Psoas muscle (tissue), 8 donors: ENCODE measurements around the gene CERS6. TPM values are rescaled to one million over a fixed set of nuclear protein-coding genes. Genes with fewer than 3 reads are reported as not detected.

Experiments used
- ATAC-seq, 4 donors: fragments of 200-7000 bp; cut with Tn5 transposase; one replicate each; pipeline ENCODE4 v1.9.1; 2020; ENCODE audit warnings: moderate library complexity in 3 of 4, mild to moderate bottlenecking in 2 of 4
- DNase-seq, 2 donors: peaks; one replicate each; pipeline ENCODE4 v3.0.0-alpha.2; 2020
- H3K27ac ChIP-seq: fragments of 200-600 bp; one replicate; pipeline ENCODE4 v1.8.0; 2022
- H3K27me3 ChIP-seq, 3 donors: fragments of 200-600 bp in 1 of 3; one replicate each; pipeline versions ENCODE4 v1.6.1 to v1.8.0; 2013 to 2022; ENCODE audit warnings: low read length in 2 of 3, mild to moderate bottlenecking in 2 of 3, moderate library complexity in 1 of 3; ENCODE audit not compliant: insufficient read depth in 3 of 3
- H3K36me3 ChIP-seq, 2 donors: fragments of 200-600 bp in 1 of 2; one replicate each; pipeline versions ENCODE4 v1.6.1 to v1.8.0; 2013 to 2022; ENCODE audit warnings: low read depth in 1 of 2, mild to moderate bottlenecking in 1 of 2, moderate library complexity in 1 of 2; ENCODE audit not compliant: insufficient read depth in 1 of 2
- H3K4me1 ChIP-seq: fragments of 200-600 bp; one replicate; pipeline ENCODE4 v1.8.0; 2022
- H3K4me3 ChIP-seq: fragments of 200-600 bp; one replicate; pipeline ENCODE4 v1.8.0; 2022; ENCODE audit warnings: mild to moderate bottlenecking
- H3K9me3 ChIP-seq: fragments of 200-600 bp; one replicate; pipeline ENCODE4 v1.8.0; 2022
- WGBS, 3 donors: extraction: QIAGEN DNeasy Blood & Tissue Kit; methylation state at CpG; one replicate each; pipeline versions ENCODE4 v1.1.6 to v1.1.7; 2013; 5-methylcytosine and 5-hydroxymethylcytosine counted together
- intact Hi-C, 2 donors: fragments of 100-400 bp; cut with DNase I; formaldehyde crosslinking; loops; one replicate each; pipeline versions ENCODE4 v1.11.0 to v1.14.2; 2022
- polyA plus RNA-seq, 3 donors: library from polyadenylated mRNA; stranded (reverse); fragments of 200-250 nt; gene quantifications; one replicate each; pipeline ENCODE4 v1.2.3, GENCODE V29; 2013
- total RNA-seq, 4 donors: library from RNA; stranded (reverse); fragmentation: NEBNext Ultra II Directional in 2 of 4; extraction: Animal tissue kit (Norgen Biotek cat#: 25700) in 2 of 4; gene quantifications; one replicate each; pipeline versions ENCODE4 v1.2.1 to v1.2.4, GENCODE V29; 2021 to 2023
- TF ChIP-seq, protein P1 (sequence below): fragments of 200-600 bp; IDR thresholded peaks from one replicate; pipeline ENCODE4 v1.8.0; 2022; ENCODE audit warnings: antibody characterized with exemption
- donor health status: healthy with polysubstance abuse.
- donor health status: DM: no; HTN: no; CAD: no; lungs with moderate emphysema.
- donor health status: Bipolar disorder and iron deficiency.
- donor health status: healthy.
- donor health status: DM: yes; HTN: yes; CAD: no.
- donor health status: DM: no; HTN: no; CAD: no.
- donor health status: DM: no; HTN: no; CAD: no.
- donor health status: DM: yes; HTN: yes; CAD: no.

Gene CERS6
- total and polyA plus RNA-seq, 7 donors = 4.8 to 18.1 (median 11.2) TPM

DNA sequence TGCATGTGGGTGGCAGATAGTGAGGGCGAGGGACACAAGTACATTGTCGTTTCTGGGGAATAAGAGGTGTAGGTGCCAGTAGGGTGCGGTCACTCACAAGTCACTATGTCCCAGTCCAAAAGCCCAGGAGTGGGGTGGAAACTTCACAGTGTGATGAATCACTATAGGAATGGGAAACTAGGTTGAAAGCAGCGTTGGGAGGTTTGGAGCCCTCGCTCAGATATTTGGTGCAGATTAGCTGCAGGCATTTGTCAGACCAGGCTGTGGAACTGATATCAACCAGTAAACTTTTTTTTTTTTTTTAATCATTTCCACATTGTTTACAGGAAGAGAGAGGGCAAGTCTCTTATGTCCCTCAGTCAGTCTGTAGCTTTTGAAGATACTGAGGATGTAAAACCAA, 121.8 kb downstream of the CERS6 start:
- ATAC-seq (no peak), DNase-seq (no peak)
- WGBS, 3 donors = 85 to 90% (median 86%) methylated on average over 5 of the region's 5 CpGs
- H3K4me1 ChIP-seq = no peaks in the 10 kb centered on the region
- TF ChIP-seq, protein P1, sequence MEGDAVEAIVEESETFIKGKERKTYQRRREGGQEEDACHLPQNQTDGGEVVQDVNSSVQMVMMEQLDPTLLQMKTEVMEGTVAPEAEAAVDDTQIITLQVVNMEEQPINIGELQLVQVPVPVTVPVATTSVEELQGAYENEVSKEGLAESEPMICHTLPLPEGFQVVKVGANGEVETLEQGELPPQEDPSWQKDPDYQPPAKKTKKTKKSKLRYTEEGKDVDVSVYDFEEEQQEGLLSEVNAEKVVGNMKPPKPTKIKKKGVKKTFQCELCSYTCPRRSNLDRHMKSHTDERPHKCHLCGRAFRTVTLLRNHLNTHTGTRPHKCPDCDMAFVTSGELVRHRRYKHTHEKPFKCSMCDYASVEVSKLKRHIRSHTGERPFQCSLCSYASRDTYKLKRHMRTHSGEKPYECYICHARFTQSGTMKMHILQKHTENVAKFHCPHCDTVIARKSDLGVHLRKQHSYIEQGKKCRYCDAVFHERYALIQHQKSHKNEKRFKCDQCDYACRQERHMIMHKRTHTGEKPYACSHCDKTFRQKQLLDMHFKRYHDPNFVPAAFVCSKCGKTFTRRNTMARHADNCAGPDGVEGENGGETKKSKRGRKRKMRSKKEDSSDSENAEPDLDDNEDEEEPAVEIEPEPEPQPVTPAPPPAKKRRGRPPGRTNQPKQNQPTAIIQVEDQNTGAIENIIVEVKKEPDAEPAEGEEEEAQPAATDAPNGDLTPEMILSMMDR = no peak
- H3K4me3 ChIP-seq = no peak overlapping the region
- H3K36me3 ChIP-seq = no peaks in the 10 kb centered on the region
- H3K27me3 ChIP-seq = no peaks in the 10 kb centered on the region
- no peak overlapping the region for H3K27ac ChIP-seq
- intact Hi-C loops = no loop called here
- no peaks in the 10 kb centered on the region for H3K9me3 ChIP-seq

DNA sequence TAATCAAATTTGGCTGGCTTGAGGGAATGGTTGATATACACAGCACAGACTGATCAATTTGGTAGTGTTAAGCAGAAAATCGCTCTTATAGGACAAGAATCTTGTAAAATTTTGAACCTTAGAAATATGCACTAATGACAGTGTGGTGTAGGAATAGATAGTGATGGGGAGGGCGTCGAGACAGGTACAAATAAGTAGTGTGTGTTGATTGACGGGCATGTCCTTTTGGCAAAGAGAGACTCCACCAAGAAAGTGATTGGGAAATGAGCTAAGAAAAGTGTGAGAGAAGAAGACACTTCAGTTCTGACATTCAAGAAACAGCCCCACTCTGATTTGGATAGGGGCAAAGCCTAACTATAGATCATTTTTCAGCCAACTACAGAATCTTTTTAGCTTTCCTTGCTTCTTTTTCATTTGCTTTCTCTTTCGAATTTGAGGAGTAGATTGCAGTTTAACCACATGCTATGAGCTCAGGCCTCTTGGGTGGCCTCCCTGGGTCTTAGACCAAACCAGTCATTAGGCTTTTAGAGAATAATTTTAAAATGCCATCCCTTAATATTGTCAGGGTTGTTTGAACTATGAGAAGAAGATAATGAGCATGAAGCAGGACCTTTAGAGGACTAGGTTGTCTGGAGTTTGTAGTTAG, 127.1 kb downstream of the CERS6 start:
- intact Hi-C loops = no loop called here
- Histone ChIP-seq H3K36me3 (no peaks in the 10 kb centered on the region), H3K4me1 (peaks cover 15% of the 10 kb centered on the region), H3K27ac (peak overlapping the region; percentile 65), H3K9me3 (no peaks in the 10 kb centered on the region), H3K4me3 (peak overlapping the region; percentile 13), H3K27me3 (no peaks in the 10 kb centered on the region)
- TF ChIP-seq, protein P1 = no peak
- WGBS, 3 donors = 57 to 87% (median 69%) methylated on average over 5 of the region's 5 CpGs
- ATAC-seq (peak; percentile 57 to 81 (median 74)), DNase-seq (no peak)

DNA sequence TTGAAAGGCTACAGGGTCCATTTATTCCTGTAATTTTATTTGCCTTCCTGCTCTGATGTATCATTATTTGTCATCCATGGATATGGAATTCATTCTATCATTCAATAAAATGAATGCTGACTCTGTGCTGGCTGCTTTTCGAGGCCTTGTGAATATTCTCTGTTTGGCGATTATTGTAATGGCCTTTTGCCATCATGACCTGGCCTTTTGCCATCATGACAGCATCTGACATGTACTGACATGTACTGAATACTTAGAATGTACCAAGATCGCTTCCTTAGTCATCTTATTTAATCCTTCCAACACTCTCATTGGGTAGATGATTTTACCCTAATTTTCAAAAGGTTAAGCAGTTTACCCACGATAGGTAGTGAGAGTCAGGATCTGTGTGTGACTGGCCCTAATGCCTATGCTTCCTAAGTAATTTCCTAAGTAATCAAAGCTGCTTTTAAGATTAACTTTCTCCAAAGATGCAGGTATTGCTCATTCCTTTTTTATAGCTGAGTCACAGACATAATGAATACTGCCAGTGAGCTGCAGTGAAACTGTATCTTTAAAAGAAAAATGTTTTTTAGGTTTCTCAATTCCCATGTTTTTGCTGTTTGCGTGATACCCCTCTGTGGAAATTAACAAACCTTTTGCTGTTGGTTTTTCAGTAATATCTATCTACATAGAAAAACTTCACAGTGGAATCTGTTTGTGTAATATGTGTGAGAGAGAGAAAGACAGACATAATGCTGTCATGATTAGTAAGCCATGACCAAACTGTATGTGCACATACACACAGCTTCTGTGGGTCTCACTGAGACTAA, 127.8 kb downstream of the CERS6 start:
- Histone ChIP-seq H3K4me1 (peaks cover 15% of the 10 kb centered on the region), H3K27me3 (no peaks in the 10 kb centered on the region), H3K36me3 (no peaks in the 10 kb centered on the region), H3K9me3 (no peaks in the 10 kb centered on the region), H3K27ac (peak overlapping the region; percentile 65), H3K4me3 (peak overlapping the region; percentile 13)
- ATAC-seq = peak; percentile 54 to 75 (median 68)
- TF ChIP-seq, protein P1 = no peak
- DNase-seq = peak in 1 of 2 donors; percentile 30
- WGBS, 3 donors = 33 to 48% (median 36%) methylated on average over 5 of the region's 5 CpGs
- intact Hi-C loops = no loop called here

DNA sequence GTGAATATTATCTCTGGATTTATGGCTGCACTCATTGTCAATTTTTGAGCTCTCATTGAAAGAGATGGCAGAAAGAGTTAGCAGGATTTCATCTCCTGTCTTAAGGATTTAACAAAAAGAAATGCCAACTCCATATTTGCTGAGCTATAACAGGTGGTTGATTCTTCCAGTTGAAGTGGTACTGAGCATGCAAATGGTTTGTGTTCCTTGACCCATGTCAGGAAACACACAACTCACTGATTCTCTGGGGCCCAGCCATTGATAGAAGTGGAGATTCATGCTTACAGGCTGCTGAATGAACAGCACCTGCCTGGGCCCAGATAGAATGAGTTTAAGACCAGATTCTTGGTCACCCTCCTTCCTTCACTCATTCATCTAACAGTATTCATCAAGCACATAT, 128.8 kb downstream of the CERS6 start:
- intact Hi-C loops = no loop called here
- H3K27ac ChIP-seq = no peak overlapping the region
- no peak for DNase-seq

More for the DNA sequence above, 128.8 kb downstream of the CERS6 start:
- ATAC-seq = no peak
- Histone ChIP-seq H3K4me1 (peaks cover 15% of the 10 kb centered on the region), H3K27me3 (no peaks in the 10 kb centered on the region), H3K9me3 (no peaks in the 10 kb centered on the region), H3K4me3 (no peak overlapping the region), H3K36me3 (no peaks in the 10 kb centered on the region)
- TF ChIP-seq, protein P1 = no peak
